Fibroblast of pulmonary artery (primary cell): ENCODE measurements around the gene HPX.

Source experiments
- DNase-seq: peaks from one replicate; pipeline ENCODE4 v3.0.0-alpha.2; 2010; ENCODE audit warnings: low read depth
- H3K4me3 ChIP-seq: replicated peaks from 2 replicates; pipeline ENCODE4 v1.5.1; 2011; ENCODE audit warnings: low read depth, mild to moderate bottlenecking, control low read depth, low read length, moderate library complexity
- TF ChIP-seq, protein P1 (sequence below): IDR thresholded peaks from 2 replicates; pipeline ENCODE4 v1.5.1; 2011; ENCODE audit warnings: mild to moderate bottlenecking, control low read depth, low read length, inconsistent platforms; ENCODE audit errors: missing control alignments

HPX gene, protein sequence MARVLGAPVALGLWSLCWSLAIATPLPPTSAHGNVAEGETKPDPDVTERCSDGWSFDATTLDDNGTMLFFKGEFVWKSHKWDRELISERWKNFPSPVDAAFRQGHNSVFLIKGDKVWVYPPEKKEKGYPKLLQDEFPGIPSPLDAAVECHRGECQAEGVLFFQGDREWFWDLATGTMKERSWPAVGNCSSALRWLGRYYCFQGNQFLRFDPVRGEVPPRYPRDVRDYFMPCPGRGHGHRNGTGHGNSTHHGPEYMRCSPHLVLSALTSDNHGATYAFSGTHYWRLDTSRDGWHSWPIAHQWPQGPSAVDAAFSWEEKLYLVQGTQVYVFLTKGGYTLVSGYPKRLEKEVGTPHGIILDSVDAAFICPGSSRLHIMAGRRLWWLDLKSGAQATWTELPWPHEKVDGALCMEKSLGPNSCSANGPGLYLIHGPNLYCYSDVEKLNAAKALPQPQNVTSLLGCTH

DNA sequence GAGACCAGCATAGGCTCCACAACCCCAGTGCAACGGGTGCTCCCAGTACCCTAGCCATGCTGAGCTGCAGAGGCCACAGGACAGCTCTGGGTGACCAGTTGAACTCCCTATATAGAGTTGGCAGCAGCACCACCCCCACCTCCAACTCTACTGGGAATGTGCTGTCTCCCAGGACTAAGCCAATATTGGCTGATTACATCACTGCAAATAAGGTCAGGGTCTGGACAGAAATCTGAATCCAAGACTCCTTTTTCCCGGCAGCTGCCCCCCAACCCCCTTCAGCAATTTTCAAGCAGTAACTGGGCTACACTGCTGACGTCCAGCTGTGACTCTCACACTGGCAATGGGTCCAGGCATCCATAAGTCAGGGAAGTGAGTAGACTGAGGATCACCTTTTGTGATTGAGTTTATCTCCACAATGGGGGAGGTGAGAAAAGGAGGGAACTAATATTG is at the start of gene HPX:
Gene HPX (minus strand): TSS at position 82 of the 453 bp plus-strand sequence. CDS start 24 bp downstream, at position 58.
- TF ChIP-seq, protein P1, sequence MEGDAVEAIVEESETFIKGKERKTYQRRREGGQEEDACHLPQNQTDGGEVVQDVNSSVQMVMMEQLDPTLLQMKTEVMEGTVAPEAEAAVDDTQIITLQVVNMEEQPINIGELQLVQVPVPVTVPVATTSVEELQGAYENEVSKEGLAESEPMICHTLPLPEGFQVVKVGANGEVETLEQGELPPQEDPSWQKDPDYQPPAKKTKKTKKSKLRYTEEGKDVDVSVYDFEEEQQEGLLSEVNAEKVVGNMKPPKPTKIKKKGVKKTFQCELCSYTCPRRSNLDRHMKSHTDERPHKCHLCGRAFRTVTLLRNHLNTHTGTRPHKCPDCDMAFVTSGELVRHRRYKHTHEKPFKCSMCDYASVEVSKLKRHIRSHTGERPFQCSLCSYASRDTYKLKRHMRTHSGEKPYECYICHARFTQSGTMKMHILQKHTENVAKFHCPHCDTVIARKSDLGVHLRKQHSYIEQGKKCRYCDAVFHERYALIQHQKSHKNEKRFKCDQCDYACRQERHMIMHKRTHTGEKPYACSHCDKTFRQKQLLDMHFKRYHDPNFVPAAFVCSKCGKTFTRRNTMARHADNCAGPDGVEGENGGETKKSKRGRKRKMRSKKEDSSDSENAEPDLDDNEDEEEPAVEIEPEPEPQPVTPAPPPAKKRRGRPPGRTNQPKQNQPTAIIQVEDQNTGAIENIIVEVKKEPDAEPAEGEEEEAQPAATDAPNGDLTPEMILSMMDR = no peak
- DNase-seq = no peak
- H3K4me3 ChIP-seq = no peak within 1 kb of the TSS

DNA sequence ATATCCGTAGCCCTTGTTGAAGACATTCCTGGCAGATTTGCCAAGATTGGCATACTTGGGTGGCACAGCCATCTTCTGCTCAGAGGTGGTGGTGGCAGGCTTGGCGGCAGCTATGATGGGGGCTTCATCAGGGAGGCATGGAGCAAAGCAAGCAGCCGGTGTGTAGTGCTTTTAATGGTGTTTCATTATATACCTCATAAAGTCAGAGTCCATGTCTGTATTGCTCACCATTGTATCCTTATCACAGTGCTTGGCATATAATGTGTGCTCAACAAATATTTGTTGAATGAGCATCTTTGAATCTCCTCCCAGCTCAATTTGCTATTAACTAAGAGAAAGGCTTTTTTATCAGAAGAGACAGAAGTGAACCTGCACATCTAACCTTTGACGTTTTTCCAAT is 48.5 kb upstream of the HPX start:
- TF ChIP-seq, protein P1 = no peak
- no peak for DNase-seq
- H3K4me3 ChIP-seq = no peak overlapping the region

DNA sequence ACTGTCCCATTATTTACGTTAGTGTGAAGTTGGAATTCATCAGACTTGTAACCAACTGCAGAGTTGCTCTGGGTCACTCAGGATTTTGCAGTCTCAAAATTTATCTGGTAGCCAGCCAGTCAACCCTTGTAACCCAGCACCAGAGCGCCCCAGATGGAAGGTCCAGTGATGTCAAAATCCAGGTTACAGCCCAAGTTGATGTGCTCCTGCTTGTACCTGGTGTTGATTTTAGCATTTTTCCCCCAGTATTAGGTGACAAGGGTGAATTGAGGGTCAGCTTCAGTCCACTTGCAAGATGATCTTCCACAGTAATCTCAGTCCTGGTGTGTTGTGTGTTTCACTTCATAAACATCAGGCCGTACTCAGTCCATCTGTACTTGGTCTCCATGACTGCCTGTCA is 48.0 kb upstream of the HPX start:
- no peak for DNase-seq
- TF ChIP-seq, protein P1 = no peak
- H3K4me3 ChIP-seq = no peak overlapping the region

DNA sequence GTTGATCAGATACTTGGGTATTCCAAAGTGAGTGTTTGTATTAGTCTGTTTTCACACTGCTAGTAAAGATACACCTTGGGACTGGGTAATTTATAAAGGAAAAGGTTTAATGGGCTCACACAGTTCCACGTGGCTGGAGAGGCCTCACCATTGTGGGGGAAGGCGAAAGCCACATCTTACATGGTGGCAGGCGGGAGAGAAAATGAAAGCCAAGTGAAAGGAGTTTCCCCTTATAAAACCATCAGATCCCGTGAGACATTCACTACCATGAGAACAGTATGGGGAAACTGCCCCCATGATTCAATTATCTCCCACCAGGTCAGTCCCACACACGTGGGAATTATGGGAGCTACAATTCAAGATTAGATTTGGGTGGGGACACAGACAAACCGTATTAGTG is 47.6 kb upstream of the HPX start:
- H3K4me3 ChIP-seq = no peak overlapping the region
- no peak for DNase-seq
- TF ChIP-seq, protein P1 = no peak

DNA sequence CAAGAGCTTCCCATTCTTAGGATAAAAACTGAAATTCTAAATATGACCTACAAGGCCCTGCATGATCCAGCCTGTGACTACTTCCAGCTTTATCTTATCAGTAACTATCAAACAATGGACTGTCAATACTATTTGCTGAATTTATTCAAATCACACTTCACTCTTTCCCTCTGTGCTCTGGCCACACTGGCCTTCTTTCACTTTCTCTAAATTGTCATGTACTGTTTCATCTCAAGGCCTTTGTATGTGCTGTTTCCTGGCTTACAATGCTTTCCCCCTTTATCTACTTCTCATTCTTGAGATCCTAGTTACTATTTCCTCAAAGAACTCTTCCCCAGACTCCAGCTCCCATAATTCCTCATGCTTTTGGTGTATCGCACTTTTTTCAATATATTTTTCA is 46.2 kb upstream of the HPX start:
- TF ChIP-seq, protein P1 = no peak
- DNase-seq = no peak

DNA sequence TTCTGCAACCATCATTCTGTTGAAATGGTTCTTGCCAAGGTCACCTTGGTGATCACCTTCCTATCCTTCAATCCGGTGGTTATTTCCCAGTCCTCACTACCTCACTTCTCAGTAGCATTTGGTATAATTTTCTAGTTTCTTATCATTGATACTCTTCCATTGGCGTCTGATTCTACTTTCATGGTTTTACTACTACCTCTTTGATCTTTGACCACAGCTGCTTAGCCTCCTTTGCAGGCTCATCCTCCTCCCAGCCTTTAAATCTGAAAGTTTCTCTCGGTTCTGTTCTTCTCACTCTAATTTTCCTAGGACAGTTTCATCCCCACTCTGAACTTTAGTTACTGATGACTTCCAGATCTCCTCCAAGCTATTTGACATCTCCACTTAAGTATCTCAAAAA is 45.5 kb upstream of the HPX start:
- H3K4me3 ChIP-seq = no peak overlapping the region
- DNase-seq = no peak
- TF ChIP-seq, protein P1 = no peak

More for the DNA sequence above, 46.2 kb upstream of the HPX start:
- no peak overlapping the region for H3K4me3 ChIP-seq
